Kidney epithelial cell (primary cell): ENCODE data around the gene GRPEL2. TPM values are rescaled to one million over a fixed set of nuclear protein-coding genes. Genes with fewer than 3 reads are reported as not detected.

Experiments
- DNase-seq: peaks from one replicate; pipeline ENCODE4 v3.0.0-alpha.2; 2010; ENCODE audit warnings: low read depth
- H3K27me3 ChIP-seq: 2 replicates; pipeline ENCODE4 v1.6.0; 2011; ENCODE audit warnings: low read length; ENCODE audit not compliant: control insufficient read depth, insufficient read depth
- H3K36me3 ChIP-seq: 2 replicates; pipeline ENCODE4 v1.5.1; 2011; ENCODE audit warnings: low read length; ENCODE audit not compliant: control insufficient read depth, insufficient read depth
- H3K4me3 ChIP-seq: 2 replicates; pipeline ENCODE4 v1.5.1; 2011; ENCODE audit warnings: low read depth, mild to moderate bottlenecking, control low read depth, low read length
- total RNA-seq: library from RNA; depleted of rRNA; stranded (reverse); fragments of >200 nt; gene quantifications from 2 replicates; pipeline ENCODE4 v1.2.3, GENCODE V29; 2015
- TF ChIP-seq, protein P1 (sequence below): IDR thresholded peaks from 2 replicates; pipeline ENCODE4 v1.5.1; 2011; ENCODE audit warnings: mild to moderate bottlenecking, moderate library complexity, low read length, control low read depth, inconsistent platforms; ENCODE audit not compliant: insufficient read depth, poor library complexity, severe bottlenecking

The GRPEL2 gene
- total RNA-seq, 1 donor from 2014 or later = 30.7 TPM

DNA sequence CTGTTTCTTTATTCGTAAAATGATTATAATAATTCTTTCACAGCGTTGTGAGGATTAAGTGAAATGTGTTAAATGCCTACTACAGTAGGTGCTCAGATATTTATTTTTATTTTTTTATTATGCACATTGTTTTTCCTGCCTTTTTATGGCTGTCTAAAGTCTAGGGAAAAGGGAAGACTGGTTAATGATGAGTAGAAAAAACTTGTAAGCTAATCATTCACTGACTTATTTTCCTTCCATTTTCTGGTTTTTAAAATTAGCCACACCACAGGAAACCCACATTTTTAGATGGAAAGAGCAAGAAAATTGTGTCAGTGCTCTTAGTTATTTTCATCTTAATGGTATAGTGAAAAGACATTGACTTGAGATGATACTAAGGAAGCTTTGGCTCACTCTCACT lies 8.6 kb downstream of the GRPEL2 start:
- Histone ChIP-seq H3K36me3 (peaks cover 2% of the 10 kb centered on the region), H3K4me3 (no peak overlapping the region), H3K27me3 (no peaks in the 10 kb centered on the region)
- no peak for DNase-seq
- TF ChIP-seq, protein P1, sequence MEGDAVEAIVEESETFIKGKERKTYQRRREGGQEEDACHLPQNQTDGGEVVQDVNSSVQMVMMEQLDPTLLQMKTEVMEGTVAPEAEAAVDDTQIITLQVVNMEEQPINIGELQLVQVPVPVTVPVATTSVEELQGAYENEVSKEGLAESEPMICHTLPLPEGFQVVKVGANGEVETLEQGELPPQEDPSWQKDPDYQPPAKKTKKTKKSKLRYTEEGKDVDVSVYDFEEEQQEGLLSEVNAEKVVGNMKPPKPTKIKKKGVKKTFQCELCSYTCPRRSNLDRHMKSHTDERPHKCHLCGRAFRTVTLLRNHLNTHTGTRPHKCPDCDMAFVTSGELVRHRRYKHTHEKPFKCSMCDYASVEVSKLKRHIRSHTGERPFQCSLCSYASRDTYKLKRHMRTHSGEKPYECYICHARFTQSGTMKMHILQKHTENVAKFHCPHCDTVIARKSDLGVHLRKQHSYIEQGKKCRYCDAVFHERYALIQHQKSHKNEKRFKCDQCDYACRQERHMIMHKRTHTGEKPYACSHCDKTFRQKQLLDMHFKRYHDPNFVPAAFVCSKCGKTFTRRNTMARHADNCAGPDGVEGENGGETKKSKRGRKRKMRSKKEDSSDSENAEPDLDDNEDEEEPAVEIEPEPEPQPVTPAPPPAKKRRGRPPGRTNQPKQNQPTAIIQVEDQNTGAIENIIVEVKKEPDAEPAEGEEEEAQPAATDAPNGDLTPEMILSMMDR = no peak

DNA sequence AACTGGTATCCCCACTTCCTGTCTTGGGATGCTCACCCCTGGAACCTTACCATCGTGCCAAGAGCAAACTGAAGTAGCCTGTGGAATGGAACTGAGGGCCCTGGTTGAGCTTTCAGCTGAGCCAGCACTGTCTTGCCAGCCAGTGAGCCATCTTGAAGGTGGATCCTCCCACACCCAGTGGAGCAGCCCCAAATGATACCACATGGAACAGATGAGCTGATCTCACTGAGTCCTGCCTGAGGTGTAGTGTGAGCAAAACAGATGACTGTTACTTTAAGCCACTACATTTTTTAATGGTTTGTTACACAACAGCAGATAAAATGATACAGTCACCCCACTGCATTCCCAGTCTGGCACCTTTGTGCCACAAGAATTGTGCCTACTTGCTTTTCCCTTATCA lies 10.4 kb downstream of the GRPEL2 start:
- H3K4me3 ChIP-seq = no peak overlapping the region
- no peak for DNase-seq
- TF ChIP-seq, protein P1 = no peak
- no peaks in the 10 kb centered on the region for H3K36me3 ChIP-seq
- H3K27me3 ChIP-seq = no peaks in the 10 kb centered on the region

DNA sequence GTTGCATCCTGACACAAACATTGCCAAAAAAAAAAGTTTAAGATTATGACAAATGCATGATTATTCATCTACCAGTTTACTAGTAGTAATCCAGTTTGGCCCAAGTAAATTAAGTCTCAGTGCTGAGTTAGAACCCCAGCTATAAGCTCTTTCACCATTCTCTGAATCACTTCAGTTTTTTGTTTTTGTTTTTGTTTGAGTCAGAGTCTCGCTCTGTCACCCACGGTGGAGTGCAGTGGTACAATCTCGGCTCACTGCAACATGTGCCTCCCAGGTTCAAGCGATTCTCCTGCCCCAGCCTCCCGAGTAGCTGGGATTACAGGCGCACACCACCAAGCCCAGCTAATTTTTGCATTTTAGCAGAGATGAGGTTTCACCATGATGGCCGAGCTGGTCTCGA lies 11.1 kb downstream of the GRPEL2 start:
- Histone ChIP-seq H3K36me3 (no peaks in the 10 kb centered on the region), H3K27me3 (no peaks in the 10 kb centered on the region), H3K4me3 (no peak overlapping the region)
- no peak for DNase-seq
- TF ChIP-seq, protein P1 = no peak

DNA sequence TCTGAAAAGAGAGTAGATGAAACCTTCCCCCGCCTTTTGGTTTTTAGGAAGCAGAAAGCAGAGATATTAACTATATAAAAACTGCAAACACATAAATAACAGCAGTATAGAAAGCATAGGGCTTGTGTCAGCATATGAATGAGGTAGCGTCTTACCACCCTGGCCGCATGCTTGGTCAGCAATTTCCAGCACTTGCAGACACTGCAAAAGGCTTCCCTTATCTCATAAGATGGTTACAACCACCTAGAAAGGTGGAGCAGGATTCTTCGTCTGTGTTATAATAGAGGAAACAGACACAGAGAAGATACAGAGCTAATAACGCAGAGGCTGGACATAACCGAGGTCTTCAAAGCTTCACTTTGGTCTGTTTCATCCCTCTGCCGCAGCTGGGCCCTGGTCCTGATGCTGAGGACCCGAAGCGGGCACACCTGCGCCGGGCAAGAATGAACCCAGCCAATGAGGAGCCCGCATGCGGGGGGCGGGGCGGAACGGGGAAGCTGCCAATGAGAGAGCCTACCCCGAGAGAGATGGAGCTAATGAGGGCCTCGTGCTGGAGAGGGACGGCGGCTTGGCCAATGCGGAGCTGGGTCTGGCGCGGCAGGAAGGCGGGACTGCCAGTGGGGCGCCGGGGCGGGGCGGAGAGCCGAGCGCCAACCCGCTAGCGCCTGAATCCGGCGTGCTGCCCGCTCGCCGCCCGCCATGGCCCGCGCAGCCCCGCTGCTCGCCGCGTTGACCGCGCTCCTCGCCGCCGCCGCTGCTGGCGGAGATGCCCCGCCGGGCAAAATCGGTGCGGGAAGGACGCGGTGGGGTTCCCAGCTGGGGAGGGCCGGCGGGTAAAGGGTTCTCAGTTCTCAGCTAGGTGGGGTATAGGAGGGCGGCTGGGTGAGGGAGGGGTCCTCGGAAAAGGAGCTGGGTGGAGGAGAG lies 12.3 kb downstream of the GRPEL2 start, which contains the start of gene PCYOX1L:
PCYOX1L (plus strand) TSS at position 677 of the 924 bp plus-strand sequence; CDS start at position 700, 23 bp downstream.
- DNase-seq = peak; percentile 79
- no peaks in the 10 kb centered on the region for H3K27me3 ChIP-seq
- H3K4me3 ChIP-seq = peak within 1 kb of the TSS; percentile 73
- H3K36me3 ChIP-seq = no peaks in the 10 kb centered on the region
- TF ChIP-seq, protein P1 = no peak

DNA sequence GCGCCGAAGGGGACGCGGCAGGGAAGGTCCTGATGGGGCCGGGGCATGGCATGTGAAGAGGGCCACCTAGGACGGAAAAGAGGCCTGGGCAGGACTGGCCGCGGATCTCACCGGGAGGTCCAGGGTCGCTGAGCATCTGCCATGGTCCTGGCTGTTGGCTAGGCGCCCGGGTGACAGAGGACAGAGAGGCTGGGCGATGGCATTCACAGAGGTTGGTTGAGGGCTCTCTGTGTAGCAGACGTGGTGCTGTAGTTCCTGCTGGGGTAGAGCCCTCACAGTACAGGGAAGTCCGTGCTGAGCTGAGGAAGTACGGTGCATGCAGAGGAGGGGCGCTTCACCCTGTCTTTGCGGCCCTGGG lies 13.0 kb downstream of the GRPEL2 start:
- TF ChIP-seq, protein P1 = no peak
- Histone ChIP-seq H3K36me3 (no peaks in the 10 kb centered on the region), H3K27me3 (no peaks in the 10 kb centered on the region), H3K4me3 (peak overlapping the region; percentile 73)
- no peak for DNase-seq
